Measurements from ENCODE around the gene HEBP2.
A peak's percentile ranks its signal among the peaks of the same experiment; 100 is the strongest.
"Not testable (repeated sequence)": the region's sequence is repeated elsewhere in the genome, so short reads cannot be mapped to it uniquely, and the experiment has no call there.

HEBP2 gene

GRCh38 chr6:138424004-138424904 is 20.2 kb downstream of the HEBP2 start:
- no peak for DNase-seq (ENCODE audit: low read depth)
- TF ChIP-seq CTCF (IDR thresholded peaks at IDR 0.05; ENCODE audit: insufficient read depth, low read depth, low read length, missing control alignments) = no peak
- H3K4me3 ChIP-seq (ENCODE audit: low read length) = no peak overlapping the region

GRCh38 chr6:138425256-138425655 is 21.2 kb downstream of the HEBP2 start:
- H3K4me3 ChIP-seq (ENCODE audit: low read length); DNase-seq (ENCODE audit: low read depth): not testable (repeated sequence)

- no peak overlapping the region for H3K4me3 ChIP-seq (ENCODE audit: low read length)
- DNase-seq (ENCODE audit: low read depth) = no peak
- TF ChIP-seq CTCF (IDR thresholded peaks at IDR 0.05; ENCODE audit: insufficient read depth, low read depth, low read length, missing control alignments) = no peak
These were observed 22.6 kb downstream of the HEBP2 start for GRCh38 chr6:138426500-138427123.

- no peak overlapping the region for H3K4me3 ChIP-seq (ENCODE audit: low read length)
These were observed 23.7 kb downstream of the HEBP2 start for GRCh38 chr6:138427701-138428100.

GRCh38 chr6:138428944-138429598 is 25.0 kb downstream of the HEBP2 start:
- H3K4me3 ChIP-seq (ENCODE audit: low read length) = no peak overlapping the region
- peak; percentile 54 for TF ChIP-seq CTCF (IDR thresholded peaks at IDR 0.05; ENCODE audit: insufficient read depth, low read depth, low read length, missing control alignments)
- DNase-seq (ENCODE audit: low read depth) = peak; percentile 61

More at GRCh38 chr6:138427701-138428100, 23.7 kb downstream of the HEBP2 start:
- DNase-seq (ENCODE audit: low read depth) = no peak
- no peak for TF ChIP-seq CTCF (IDR thresholded peaks at IDR 0.05; ENCODE audit: insufficient read depth, low read depth, low read length, missing control alignments)

- DNase-seq (ENCODE audit: low read depth) = no peak
- no peak for TF ChIP-seq CTCF (IDR thresholded peaks at IDR 0.05; ENCODE audit: insufficient read depth, low read depth, low read length, missing control alignments)
- H3K4me3 ChIP-seq (ENCODE audit: low read length) = no peak overlapping the region
These were observed 25.7 kb downstream of the HEBP2 start for GRCh38 chr6:138429761-138430160.
